ENCODE results near the gene VPS37B. TPM values are rescaled to one million over a fixed set of nuclear protein-coding genes. Genes with fewer than 3 reads are reported as not detected.
A peak's percentile ranks its signal among the peaks of the same experiment; 100 is the strongest.

VPS37B gene
- total and polyA plus RNA-seq, 2 donors (not counting 1 experiment from before 2014, with no cell fraction given), result 66.7 to 88.1 TPM

GRCh38 chr12:122886161-122886560 lies 9.8 kb downstream of the VPS37B start:
- Mint-ChIP-seq H3K9me3 (ENCODE audit: insufficient read depth) (no peaks in the 10 kb centered on the region), H3K4me3 (peak overlapping the region; percentile 66), H3K27ac (peak overlapping the region; percentile 67), H3K4me1 (peaks cover 83% of the 10 kb centered on the region), H3K27me3 (no peaks in the 10 kb centered on the region)
- Histone ChIP-seq H3K27me3 (replicated peaks in 1 of 4; ENCODE audit: control extremely low read depth in 1 of 4, control insufficient read depth in 3 of 4, insufficient read depth in 4 of 4, low read length in 3 of 4) (no peaks in the 10 kb centered on the region), H3K4me1 (ENCODE audit: control insufficient read depth in 2 of 2, insufficient read depth in 2 of 2, low read length in 2 of 2) (peaks cover 87 to 93% of the 10 kb centered on the region in 2 donors), H3K36me3 (replicated peaks in 1 of 2; ENCODE audit: control extremely low read depth in 1 of 2, control insufficient read depth in 1 of 2, extremely low read depth in 1 of 2, insufficient read depth in 2 of 2, low read length in 1 of 2) (no peaks in the 10 kb centered on the region), H4K20me1 (ENCODE audit: control insufficient read depth, insufficient read depth, low read length, poor library complexity, severe bottlenecking) (peaks cover 45% of the 10 kb centered on the region), H3K4me3 (ENCODE audit: control extremely low read depth in 1 of 5, extremely low read depth in 1 of 5, insufficient read depth in 1 of 5, low read depth in 2 of 5, low read length in 4 of 5) (no peak overlapping the region), H3K79me2 (ENCODE audit: control insufficient read depth, insufficient read depth, low read length) (peaks cover 96% of the 10 kb centered on the region), H2AFZ (ENCODE audit: insufficient read depth, low read depth, low read length, poor library complexity, severe bottlenecking) (no peak overlapping the region), H3K9ac (ENCODE audit: low read length) (no peak overlapping the region), H3K27ac (ENCODE audit: low read length in 2 of 2) (peak overlapping the region in 1 of 2 donors; percentile 47), H3K9me3 (ENCODE audit: control extremely low read depth in 1 of 3, control insufficient read depth in 2 of 3, insufficient read depth in 1 of 3, low read length in 2 of 3) (no peaks in the 10 kb centered on the region), H3K4me2 (replicated peaks; ENCODE audit: low read depth, low read length, poor library complexity, severe bottlenecking) (peak overlapping the region; percentile 67)
- TF ChIP-seq EZH2 (IDR thresholded peaks at IDR 0.05; ENCODE audit: borderline replicate concordance, insufficient read depth, low read depth, low read length, poor library complexity, severe bottlenecking), result no peak
- TF ChIP-seq, protein P1, sequence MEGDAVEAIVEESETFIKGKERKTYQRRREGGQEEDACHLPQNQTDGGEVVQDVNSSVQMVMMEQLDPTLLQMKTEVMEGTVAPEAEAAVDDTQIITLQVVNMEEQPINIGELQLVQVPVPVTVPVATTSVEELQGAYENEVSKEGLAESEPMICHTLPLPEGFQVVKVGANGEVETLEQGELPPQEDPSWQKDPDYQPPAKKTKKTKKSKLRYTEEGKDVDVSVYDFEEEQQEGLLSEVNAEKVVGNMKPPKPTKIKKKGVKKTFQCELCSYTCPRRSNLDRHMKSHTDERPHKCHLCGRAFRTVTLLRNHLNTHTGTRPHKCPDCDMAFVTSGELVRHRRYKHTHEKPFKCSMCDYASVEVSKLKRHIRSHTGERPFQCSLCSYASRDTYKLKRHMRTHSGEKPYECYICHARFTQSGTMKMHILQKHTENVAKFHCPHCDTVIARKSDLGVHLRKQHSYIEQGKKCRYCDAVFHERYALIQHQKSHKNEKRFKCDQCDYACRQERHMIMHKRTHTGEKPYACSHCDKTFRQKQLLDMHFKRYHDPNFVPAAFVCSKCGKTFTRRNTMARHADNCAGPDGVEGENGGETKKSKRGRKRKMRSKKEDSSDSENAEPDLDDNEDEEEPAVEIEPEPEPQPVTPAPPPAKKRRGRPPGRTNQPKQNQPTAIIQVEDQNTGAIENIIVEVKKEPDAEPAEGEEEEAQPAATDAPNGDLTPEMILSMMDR (IDR thresholded peaks at IDR 0.05), result no peak
- DNase-seq, result peak; percentile 16
- intact Hi-C loops (cut with micrococcal nuclease), result loop anchor here (5.0 kb wide), 2 partner anchors 36 to 74 kb away; no protein-coding TSS in a partner anchor
- no peak for ATAC-seq (ENCODE audit: low read depth)
- ChIA-PET CTCF (interaction anchor here (0.7 to 11.0 kb wide), 10 partner anchors 11 to 92 kb away, joined by 3 to 101 read pairs (median 5); partner anchors contain the start of gene VPS37B), POLR2A (interaction anchor here (0.7 to 1.0 kb wide), 2 partner anchors 11 to 12 kb away, joined by 3 to 4 read pairs; no protein-coding TSS in a partner anchor)
- WGBS (ENCODE audit: insufficient coverage), result 23% methylated on average over 7 of the region's 8 CpGs

GRCh38 chr12:122884860-122885259 lies 11.1 kb downstream of the VPS37B start:
- Histone ChIP-seq H3K27me3 (replicated peaks in 1 of 4; ENCODE audit: control extremely low read depth in 1 of 4, control insufficient read depth in 3 of 4, insufficient read depth in 4 of 4, low read length in 3 of 4) (no peaks in the 10 kb centered on the region), H3K79me2 (ENCODE audit: control insufficient read depth, insufficient read depth, low read length) (peaks cover 98% of the 10 kb centered on the region), H3K9ac (ENCODE audit: low read length) (no peak overlapping the region), H3K4me3 (ENCODE audit: control extremely low read depth in 1 of 5, extremely low read depth in 1 of 5, insufficient read depth in 1 of 5, low read depth in 2 of 5, low read length in 4 of 5) (no peak overlapping the region), H3K4me2 (replicated peaks; ENCODE audit: low read depth, low read length, poor library complexity, severe bottlenecking) (no peak overlapping the region), H3K27ac (ENCODE audit: low read length in 2 of 2) (no peak overlapping the region), H3K4me1 (ENCODE audit: control insufficient read depth in 2 of 2, insufficient read depth in 2 of 2, low read length in 2 of 2) (peaks cover 87 to 94% of the 10 kb centered on the region in 2 donors), H3K36me3 (replicated peaks in 1 of 2; ENCODE audit: control extremely low read depth in 1 of 2, control insufficient read depth in 1 of 2, extremely low read depth in 1 of 2, insufficient read depth in 2 of 2, low read length in 1 of 2) (no peaks in the 10 kb centered on the region), H2AFZ (ENCODE audit: insufficient read depth, low read depth, low read length, poor library complexity, severe bottlenecking) (no peak overlapping the region), H3K9me3 (ENCODE audit: control extremely low read depth in 1 of 3, control insufficient read depth in 2 of 3, insufficient read depth in 1 of 3, low read length in 2 of 3) (no peaks in the 10 kb centered on the region), H4K20me1 (ENCODE audit: control insufficient read depth, insufficient read depth, low read length, poor library complexity, severe bottlenecking) (peaks cover 52% of the 10 kb centered on the region)
- DNase-seq, result no peak
- intact Hi-C loops (cut with micrococcal nuclease), result loop anchor here (5.0 kb wide), 2 partner anchors 37 to 73 kb away; no protein-coding TSS in a partner anchor
- Mint-ChIP-seq H3K4me1 (peaks cover 85% of the 10 kb centered on the region), H3K27ac (no peak overlapping the region), H3K27me3 (no peaks in the 10 kb centered on the region), H3K9me3 (ENCODE audit: insufficient read depth) (no peaks in the 10 kb centered on the region), H3K4me3 (no peak overlapping the region)
- TF ChIP-seq, protein P1 (IDR thresholded peaks at IDR 0.05), result no peak
- TF ChIP-seq EZH2 (IDR thresholded peaks at IDR 0.05; ENCODE audit: borderline replicate concordance, insufficient read depth, low read depth, low read length, poor library complexity, severe bottlenecking), result no peak
- no CpG with 5 or more reads among the region's 4 CpGs for WGBS (ENCODE audit: insufficient coverage)
- CTCF ChIA-PET, result interaction anchor here (1.0 to 11.0 kb wide), 4 partner anchors 13 to 48 kb away, joined by 3 to 101 read pairs (median 24); partner anchors contain the start of gene VPS37B
- POLR2A ChIA-PET, result interaction anchor here (0.7 kb wide), 1 partner anchor 64 kb away, joined by 4 read pairs; no protein-coding TSS in a partner anchor
- ATAC-seq (ENCODE audit: low read depth), result no peak

Data from B cell (primary cell).